T1000 (cell line): ENCODE results near the gene POFUT2.

Experiments used
- DNase-seq: peaks from one replicate; lab custom pipeline; 2025; ENCODE audit warnings: mixed read lengths; lab: John Stamatoyannopoulos, UW

POFUT2 gene

GRCh38 chr21:45282283-45283034, 5.2 kb downstream of the POFUT2 start:
- no peak for DNase-seq

GRCh38 chr21:45281411-45282282, 6.0 kb downstream of the POFUT2 start:
- no peak for DNase-seq

- no peak for DNase-seq
These were observed 6.7 kb downstream of the POFUT2 start for GRCh38 chr21:45280969-45281368.

- no peak for DNase-seq
These were observed 7.4 kb downstream of the POFUT2 start for GRCh38 chr21:45280178-45280821.

GRCh38 chr21:45279446-45280177, 8.1 kb downstream of the POFUT2 start:
- no peak for DNase-seq

GRCh38 chr21:45278156-45278911, 9.4 kb downstream of the POFUT2 start:
- no peak for DNase-seq

- no peak for DNase-seq
These were observed 10.3 kb downstream of the POFUT2 start for GRCh38 chr21:45277101-45278045.

- no peak for DNase-seq
These were observed 11.1 kb downstream of the POFUT2 start for GRCh38 chr21:45276596-45276995.

- no peak for DNase-seq
These were observed 17.3 kb downstream of the POFUT2 start for GRCh38 chr21:45270306-45270821.

- DNase-seq: no peak
These were observed 17.8 kb downstream of the POFUT2 start for GRCh38 chr21:45269861-45270260.

- DNase-seq: no peak
These were observed 20.3 kb downstream of the POFUT2 start for GRCh38 chr21:45267390-45267760.

GRCh38 chr21:45266518-45267389, 20.9 kb downstream of the POFUT2 start:
- DNase-seq: no peak

GRCh38 chr21:45265721-45266517, 21.8 kb downstream of the POFUT2 start:
- DNase-seq: no peak

GRCh38 chr21:45264912-45265515, 22.7 kb downstream of the POFUT2 start:
- no peak for DNase-seq

GRCh38 chr21:45264146-45264911, 23.4 kb downstream of the POFUT2 start:
- no peak for DNase-seq

- DNase-seq: no peak
These were observed 24.2 kb downstream of the POFUT2 start for GRCh38 chr21:45263534-45263933.

- no peak for DNase-seq
These were observed 25.1 kb downstream of the POFUT2 start for GRCh38 chr21:45262616-45263015.
